Measurements from ENCODE around the gene SPAG9.
A peak's percentile ranks its signal among the peaks of the same experiment; 100 is the strongest.
"Not testable (repeated sequence)": the region's sequence is repeated elsewhere in the genome, so short reads cannot be mapped to it uniquely, and the experiment has no call there.

The SPAG9 gene

DNA sequence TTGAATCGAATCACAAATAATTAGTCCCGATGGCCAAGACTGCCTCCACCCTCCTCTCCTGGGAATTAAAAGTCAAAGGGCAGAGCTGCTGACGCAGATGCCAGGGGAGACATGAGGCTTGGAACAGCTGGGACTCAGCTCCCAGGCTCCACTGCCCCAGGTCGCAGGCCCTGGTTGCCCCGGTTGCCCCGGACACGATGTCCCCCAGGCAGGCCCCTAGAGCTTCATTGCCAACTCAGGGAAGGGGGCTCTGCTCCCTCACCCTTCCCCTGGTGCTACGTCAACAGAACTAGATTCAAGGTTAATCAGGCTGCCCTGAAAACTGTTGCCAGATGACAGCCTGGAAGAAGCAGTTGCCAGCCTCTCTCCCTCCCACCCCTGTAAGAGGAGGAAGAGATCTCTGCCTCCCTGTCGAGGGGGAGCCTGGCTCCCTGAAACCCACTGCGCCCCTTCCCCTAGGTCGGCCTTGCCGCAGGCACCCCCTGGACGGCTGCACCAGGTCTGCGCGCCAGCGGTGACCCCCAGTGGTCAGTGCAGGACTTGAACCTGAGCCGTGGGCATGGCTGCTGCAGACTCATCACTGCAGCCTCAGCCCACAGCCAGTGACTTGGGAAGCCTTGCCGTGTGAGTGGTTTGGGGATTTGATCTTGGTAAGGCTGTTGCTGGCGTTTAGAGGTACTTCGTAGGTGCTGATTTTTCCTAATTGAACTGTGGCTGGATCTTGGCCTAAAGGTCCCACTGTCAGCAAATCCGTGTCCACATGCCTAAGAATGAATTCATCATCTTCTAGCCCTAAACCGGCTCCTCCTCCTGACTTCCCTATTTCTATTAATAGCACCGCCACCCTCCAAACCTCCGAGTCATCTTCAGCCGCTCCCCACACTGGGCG lies 170.4 kb downstream of the SPAG9 start:
- peak; percentile 24 to 44 for DNase-seq

DNA sequence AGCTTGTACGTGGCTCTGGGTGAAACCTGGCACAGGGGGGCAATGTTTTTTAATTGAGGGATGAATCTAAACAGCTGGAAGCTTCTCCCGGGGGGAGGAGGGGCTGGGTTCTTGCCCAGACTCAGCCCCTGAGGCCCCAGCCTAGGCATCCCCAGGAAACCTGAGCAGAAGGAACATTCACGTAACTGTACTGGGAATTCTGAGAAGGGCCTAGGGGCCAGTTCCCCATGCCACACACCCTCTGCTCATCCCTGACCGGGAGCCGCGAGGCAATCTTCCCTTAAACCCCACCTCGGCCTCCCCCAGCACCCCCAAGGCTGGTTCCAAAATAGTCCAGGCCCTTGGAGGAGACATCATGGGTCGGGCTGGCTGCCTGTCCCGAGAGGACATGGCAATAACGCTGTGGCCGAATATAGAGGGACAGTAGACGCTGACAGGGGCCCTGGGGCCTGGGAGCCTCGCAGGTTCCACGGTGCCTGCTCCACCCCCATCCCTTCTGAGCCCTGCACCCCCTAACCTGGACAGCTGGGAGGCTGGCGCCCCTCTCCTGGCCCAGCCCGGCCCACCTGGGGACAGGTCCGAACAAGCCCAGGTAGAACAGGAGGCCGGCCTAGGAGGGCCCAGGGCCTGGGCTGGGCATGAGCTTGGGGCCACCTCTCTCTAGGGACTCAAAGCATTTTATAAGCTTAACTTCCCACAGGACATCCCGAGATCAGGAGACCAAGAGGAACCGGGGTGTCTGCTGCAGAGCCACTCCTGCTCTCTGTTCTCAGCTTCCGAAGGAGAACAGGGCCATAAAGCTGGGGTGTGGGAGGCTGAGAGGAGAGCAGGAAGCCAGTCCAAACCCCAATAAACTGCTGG lies 171.3 kb downstream of the SPAG9 start:
- DNase-seq: no peak

DNA sequence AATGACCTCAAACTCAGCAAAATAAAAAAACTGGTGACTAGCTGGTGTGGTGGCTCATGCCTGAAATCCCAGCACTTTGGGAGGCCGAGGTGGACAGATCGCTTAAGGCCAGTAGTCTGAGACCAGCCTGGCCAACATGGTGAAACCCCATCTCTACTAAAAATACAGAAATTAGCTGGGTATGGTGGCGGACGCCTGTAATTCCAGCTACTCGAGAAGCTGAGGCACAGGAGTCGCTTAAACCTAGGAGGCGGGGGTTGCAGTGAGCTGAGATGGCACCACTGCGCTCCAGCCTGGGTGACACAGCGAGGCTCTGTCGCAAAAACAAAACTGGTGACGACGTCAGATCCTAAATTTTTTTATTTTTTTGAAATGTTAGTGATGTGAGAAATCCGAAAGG lies 172.0 kb downstream of the SPAG9 start:
- DNase-seq: no peak

DNA sequence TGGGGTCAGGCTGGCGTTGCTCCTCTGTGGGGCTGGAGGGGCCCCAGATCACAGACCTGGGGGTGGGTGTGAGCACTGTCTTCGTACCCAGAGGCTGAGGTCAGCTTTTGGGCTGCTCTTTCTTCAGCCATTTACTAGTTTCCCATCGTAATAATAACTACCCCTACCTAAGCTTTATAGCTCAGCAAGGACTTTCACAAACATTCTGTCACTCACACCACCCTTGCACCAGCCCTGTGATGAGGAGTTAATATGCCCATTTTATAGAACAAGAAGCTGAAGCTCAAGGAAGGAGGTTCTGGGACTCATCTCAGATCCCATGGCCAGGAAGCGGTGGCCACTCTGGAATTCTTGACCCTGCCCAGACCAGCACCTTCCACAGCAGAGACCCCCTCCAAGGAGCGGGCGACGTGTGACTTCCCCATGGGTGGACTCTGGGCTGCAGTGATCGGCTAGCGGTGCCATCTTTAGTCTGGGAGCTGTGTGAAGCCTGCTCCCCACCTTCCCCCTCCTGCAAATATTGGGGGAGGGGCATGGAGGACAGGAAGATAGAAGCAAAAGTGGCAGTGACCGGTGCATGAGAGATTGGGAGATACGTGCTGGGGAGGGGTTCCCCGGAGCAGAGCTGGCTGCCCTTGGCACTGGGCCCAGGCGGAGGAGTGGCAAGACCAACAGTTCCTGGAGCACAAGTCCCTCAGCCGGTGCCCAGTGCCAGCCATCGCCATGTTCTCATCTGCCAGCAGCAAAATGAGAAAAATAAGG lies 172.7 kb downstream of the SPAG9 start:
- no peak for DNase-seq

DNA sequence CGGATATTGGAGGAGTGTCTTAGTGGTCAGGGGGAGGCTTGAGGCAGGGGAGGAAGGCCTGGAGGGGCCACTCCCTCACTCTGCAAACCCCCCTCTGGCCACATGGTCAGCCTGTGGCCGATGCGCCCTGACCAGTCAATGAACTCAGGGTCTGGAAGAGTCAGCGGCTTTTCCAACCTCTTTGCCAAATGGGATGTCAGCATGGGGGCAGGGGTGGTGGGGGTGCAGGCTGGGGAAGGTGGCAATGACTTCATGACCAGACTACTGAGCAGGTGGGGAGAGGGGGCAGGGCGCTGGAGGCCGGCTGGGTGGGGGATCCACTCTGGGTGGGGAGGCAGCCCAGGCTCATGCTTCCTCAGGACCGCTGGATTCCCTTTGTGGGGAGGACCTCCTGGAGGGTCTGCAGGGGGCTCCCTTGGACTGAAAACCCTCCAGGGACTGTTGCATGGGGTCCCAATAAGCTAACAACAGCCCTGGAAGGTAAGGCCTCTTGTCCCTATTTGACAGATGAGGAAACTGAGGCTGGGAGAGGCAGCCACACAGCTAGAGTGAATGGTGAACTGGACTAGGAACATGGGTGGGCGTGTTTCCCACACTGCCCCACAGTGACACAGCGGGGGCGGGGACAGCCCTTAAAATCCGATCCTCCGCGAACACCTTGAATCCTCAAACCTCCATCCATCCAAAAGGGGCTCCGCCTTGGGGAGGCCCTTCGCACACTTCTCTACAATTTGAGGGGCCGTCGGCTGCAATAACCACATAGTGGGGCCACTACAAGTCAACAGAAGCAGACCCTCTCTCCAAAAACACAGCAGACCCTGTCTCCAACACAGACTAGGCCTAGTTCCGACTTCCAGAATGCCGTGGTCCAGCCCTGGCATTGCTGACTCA lies 173.5 kb downstream of the SPAG9 start:
- no peak for DNase-seq

DNA sequence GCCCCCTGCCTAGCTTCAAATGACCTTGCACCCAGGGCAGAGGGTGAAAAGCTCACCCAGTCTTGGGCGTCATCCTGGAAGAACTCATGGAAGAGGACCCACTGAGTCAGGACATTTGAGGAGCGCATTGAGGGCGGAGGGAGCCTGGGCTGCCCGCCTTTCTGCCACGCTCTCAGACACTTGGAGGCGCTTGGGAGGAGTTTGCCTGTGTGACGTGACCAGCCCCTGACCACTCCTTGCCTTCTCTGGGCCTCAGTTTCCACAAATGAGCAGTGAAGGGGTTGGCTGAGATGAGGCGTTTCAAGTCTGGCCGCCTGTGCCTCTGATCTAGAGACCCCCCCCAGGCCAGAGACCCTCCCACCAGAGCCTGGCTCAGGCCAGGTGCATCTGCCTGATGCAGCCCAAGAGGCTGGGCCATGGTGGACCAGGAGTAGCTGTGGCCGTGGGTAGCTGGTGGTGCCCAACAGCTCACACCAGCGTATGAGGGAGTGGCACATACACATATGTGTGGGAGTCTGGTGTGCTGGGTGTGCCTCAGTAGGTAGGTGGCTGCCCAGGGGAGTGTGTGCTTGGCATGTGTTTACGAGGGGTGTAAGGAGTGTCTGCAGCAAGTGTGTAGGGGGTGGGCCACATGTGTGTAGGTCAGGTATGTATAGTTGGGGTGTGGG lies 174.3 kb downstream of the SPAG9 start:
- DNase-seq: no peak

DNA sequence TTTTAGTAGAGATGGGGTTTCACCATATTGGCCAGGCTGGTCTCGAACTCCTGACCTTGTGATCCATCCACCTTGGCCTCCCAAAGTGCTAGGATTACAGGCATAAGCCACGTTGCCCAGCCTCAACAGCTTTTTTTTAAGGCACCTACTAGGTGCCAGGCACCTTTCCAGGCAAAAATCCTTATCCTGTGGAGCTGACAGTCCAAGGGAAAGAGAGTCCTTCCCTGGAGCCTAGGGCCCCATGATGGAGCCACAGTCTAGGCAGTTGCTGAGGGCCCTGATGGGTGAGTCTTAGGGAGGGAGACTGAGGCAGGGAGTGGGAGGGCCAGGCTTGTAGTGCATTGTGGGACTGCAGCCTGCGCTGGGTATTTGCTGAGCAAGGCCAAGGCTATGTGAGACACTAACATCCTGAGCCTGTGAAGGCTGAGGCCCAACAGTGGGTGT lies 174.9 kb downstream of the SPAG9 start:
- DNase-seq: no peak

DNA sequence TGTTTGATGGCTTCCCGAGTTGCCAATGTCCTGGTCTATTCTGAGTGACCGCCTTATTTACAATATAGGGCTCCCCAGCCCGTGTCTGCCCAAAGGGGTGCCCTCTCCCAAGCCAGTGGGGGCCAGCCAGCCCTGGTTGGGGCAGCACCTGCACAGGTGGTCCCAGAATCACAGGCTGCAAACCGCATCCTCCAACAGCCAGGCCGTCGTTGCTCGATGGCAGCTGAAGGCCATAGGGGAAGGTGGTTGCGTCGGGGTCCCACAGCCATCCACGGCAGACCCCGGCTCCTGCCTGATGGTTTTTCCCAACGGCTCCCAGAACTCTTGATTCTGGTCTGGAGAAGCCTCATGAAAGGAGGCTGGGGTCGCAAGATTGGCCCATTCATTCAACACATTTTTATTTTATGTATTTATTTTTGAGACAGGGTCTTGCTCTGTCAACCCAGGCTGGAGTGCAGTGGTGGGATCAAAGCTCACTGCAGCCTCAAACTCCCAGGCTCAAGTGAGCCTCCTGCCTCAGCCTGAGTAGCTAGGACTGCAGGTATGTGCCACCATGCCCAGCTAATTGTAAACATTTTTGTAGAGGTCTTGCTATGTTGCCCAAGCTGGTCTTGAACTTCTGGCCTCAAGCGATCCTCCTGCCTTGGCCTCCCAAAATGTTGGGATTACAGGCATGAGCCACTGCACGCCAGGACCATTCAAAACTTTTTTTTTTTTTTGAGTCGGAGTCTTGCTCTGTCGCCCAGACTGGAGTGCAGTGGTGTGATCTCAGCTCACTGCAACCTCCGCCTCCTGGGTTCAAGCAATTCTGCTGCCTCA lies 175.6 kb downstream of the SPAG9 start:
- no peak for DNase-seq

DNA sequence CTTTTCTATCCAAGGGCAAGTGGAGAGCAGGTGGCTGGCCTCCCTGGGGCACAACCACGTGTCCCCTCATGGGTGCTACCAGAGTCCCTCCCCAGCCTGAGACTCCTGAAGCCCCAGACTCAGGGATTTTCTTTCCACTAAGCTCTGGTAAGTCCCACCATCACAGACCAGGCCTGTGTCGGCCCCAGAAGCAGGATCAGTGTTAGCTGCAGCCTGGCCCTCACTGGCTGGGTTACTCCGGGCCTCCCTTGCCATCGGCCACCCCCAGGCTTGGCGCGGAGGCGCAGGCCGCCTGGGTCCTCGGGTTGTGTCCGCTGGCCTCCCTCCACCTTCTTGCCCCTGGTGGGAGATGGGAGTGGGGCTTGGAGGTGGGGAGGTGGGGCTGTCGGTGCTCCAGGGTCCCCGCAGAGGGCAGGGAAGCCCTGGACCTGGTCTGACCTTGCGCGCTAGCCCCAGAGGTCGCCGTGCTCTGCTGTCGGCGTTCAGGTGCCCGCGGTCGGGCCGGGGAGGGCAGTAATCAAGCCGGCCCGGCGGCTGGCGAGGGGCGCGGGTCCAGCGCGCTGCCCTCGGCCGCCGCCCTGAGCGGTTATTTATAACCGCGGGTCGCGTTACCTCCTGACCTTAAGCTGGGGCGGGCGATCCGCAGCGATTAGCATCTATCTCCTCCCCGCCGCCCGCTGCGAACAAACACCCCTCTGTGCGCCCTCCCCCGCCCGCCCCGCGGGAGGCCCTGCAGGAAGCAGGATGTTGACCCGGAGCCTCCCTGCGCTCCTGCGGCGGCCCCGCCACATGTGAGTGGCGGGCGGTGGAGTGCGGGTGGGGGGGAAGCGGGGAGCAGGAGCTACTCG lies 176.4 kb downstream of the SPAG9 start:
- peak; percentile 15 to 18 for DNase-seq

DNA sequence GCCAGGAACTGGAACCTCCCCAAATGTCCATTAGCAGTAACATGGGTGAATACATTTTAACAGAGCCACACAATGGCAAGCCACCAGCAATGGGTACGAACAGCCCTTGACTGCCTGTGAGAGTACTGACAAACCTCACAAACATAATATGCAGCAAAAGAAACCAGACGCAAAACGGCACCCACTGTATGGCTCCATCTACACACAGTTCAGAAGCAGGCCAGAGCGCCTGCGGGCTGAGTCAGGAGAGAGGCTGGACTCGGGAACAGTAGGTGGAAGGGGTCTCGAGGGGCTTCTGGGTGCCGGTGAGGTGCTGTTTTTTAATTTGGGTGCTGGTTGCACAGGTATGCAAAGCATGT lies 177.1 kb downstream of the SPAG9 start:
- DNase-seq: no peak

DNA sequence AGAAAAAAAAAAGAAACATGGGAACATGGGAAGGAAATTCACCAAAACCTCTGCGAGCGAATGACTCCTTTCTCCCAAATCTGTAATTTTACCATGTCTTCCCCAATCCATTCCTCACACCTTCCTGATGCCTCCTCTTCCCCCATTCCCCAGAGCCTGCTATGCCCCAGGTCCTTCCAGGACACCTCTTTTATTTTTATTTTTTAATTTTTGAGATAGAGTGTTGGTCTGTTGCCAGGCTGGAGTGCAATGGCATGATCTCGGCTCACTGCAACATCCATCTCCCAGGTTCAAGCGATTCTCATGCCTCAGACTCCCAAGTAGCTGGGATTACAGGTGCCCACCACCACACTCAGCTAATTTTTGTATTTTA lies 179.0 kb downstream of the SPAG9 start:
- DNase-seq: not testable (repeated sequence)

DNA sequence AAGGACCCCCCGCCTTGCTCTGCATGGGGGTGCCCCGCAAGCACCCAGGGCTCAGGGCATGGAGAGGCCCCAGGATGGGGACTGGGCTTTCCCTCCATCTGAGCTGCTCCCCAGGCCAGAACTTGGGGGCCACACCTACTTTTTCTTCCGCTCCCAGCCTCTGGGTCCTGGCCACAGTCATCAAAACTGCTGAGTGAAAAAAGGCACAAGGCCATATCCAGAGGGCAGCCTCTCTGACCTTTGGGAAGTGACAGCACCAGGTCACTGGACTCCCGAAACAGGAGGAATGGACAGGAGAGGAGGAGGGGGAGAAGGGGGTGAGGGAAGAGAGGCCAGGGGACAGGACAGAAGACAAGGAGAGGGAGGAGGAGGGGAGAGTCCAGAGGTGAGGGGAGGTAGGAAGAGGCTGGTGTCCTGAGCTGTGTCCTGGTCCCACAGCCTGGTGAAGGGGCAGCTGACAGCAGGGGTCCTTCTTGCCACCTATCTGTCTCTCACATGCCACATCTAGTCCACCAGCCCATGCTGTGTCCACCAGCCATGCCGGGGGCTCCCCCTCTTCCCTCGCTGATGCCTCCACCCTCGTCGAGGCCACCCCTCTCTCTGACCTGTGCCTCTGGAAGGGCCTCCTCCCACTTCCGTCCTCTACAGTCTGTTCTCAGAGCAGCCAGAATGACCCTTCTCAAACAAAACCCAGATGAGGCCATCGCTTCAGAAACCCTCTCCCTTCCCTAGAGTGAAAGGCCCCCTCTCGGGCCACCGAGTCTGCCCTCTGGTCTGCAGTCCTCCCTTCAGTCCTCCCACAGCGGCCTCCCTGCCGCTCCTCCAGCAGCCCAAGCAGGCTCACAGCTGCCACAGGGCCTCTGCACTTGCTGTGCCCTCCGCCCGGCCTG lies 180.6 kb downstream of the SPAG9 start:
- DNase-seq: no peak

DNA sequence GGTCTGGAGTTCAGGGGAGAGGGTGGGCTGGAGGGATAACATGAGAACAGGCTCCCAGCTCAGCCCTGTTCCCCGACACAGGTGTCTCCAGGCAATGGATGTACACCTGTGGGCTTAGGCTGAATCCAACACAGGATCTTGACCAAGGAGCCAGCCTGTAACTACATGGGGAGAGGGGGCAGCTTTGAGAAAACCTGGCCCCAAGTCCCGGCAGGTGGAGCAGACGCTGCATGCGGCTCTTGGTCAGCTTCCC lies 181.2 kb downstream of the SPAG9 start:
- DNase-seq: no peak

DNA sequence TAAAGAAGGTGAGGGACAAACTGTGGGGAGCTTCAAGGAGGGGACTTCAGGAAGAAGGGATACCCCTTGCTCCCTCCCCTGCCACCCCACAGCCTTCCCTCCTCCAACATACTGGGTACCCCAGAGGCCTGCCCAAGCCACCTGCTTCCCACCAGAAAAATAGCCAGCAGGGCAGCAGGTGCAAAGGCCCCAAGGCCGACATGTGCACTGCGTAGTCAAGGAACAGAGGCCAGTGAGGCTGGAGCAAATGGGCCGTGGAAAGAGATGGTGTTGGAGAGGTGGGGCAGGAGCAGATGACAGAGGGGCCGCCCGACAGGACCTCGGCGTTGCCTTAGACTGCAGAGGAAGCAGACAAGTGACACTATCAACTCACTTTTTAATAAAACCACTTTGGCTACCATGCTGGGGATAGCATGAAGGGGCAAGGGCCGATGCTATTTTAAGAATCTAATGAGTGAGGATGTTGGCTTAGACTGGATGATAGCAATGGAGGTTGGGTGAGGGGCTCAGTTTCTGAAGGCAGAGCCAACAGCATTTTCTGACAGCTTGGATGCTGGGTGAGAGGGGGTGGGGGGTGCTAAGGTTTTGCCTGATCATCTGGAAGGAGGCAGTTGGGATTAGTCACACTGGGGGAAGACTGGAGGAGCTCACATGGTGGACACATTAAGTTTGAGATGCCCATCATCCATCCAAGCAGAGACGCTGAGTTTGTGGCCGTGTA lies 181.7 kb downstream of the SPAG9 start:
- no peak for DNase-seq

DNA sequence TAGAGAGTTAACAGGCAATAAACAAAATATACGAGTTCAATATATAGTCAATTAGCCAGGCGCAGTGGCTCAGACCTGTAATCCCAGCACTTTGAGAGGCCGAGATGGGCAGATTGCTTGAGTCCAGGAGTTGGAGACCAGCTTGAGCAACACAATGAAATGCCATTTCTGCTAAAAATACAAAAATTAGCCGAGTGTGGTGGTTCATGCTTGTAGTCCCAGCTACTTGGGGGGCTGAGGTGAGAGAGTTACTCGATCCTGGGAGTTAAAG lies 184.7 kb downstream of the SPAG9 start:
- DNase-seq: no peak

DNA sequence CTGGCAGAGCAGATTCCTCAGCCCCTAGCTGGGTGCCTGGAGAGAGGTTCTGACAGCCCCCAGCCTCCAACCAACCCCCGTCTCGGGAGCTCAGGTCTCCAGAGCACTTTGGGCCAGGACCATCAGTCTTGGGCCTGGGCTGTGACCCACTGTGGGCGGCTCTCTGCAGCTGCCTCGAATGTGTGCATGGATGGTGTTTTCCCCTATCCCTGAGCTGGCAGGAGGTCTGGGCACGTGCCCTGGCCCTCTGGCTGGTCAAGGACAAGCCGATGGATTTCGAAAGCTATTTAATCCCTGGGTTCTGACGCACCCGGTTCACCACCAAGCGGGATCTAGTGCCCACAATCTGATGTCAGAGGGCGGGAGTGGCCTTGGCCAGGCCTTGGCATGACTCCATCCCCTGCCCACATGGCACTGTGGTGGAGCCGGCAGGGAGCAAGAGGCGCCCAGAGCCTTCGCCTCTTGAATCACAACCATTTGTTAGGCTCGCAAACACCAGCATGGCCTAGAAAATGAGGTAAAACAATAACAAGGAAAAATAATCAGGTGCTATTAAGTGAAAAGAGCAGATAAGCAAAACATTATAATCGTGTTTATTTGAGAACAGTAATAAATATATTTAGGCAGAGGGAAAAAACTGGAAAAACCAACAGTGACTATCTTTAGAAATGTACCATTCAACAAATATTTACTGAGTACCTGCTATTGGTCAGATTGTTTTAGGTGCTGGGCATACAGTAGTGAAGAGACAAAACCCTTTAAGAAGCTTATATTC lies 185.3 kb downstream of the SPAG9 start:
- no peak for DNase-seq

DNA sequence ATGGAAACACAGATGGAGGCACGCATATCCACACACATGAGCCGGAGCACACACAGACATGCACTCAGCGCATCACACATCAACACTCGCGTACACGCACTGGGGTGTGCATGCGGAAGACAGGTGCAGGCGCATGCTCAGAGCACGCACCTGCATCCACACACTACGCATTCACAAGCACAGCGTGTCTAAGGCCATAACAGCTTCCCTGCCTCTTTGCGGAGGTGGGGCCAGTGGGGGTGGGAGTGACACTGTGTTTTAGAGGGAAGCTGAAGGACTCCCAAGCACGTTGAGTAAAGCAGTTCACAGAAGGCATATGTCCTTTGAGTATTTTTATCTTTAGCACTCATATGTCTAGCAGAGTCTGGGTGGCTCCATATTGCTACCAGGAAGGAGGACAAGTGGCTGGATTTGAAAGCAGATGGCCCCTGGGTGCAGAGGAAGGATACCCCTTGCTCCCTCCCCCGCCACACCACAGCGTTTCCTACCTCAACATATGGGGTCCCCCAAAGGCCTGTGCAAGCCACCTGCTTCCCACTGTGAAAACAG lies 185.9 kb downstream of the SPAG9 start:
- DNase-seq: no peak

DNA sequence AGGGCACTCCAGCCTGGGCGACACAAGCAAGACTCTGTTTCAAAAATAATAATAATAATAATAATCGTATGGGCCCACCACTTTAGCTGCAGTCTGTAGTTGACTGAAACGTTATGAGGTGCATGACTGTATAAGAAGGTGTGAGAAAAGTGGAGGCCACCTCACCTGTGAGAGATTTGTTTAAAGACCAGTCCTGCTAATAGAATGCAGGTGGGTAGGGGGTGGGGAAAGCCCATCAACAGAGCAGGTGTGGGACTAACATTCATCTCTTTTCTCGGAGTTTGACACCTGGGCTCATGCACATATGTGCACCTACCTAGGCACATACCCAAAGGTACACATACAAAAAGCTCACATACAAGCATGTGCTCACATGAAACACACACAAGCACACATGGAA lies 186.5 kb downstream of the SPAG9 start:
- DNase-seq: no peak

Measured in NCI-H1930 (cell line).